ENCODE data around the gene MYLK.

DNA sequence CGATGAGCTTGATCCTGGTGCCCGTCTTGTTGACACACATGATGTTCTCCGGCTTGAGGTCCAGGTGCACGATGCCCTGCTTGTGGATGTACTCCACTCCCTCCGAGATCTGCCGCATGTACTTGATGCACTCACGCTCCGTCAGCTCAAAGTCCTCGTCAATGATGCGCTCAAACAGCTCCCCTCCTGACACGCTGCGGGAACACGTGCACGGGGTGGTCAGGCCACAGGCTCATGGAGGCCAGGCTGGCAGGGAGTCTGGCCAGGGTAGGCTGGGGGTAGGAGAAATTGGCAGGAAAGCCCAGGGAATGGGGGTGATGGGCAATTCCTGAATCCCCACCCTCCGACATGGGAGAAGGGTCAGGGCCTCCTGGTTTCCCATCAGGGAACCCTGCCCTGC is 243.8 kb downstream of the MYLK start:
- TF ChIP-seq, protein P1, sequence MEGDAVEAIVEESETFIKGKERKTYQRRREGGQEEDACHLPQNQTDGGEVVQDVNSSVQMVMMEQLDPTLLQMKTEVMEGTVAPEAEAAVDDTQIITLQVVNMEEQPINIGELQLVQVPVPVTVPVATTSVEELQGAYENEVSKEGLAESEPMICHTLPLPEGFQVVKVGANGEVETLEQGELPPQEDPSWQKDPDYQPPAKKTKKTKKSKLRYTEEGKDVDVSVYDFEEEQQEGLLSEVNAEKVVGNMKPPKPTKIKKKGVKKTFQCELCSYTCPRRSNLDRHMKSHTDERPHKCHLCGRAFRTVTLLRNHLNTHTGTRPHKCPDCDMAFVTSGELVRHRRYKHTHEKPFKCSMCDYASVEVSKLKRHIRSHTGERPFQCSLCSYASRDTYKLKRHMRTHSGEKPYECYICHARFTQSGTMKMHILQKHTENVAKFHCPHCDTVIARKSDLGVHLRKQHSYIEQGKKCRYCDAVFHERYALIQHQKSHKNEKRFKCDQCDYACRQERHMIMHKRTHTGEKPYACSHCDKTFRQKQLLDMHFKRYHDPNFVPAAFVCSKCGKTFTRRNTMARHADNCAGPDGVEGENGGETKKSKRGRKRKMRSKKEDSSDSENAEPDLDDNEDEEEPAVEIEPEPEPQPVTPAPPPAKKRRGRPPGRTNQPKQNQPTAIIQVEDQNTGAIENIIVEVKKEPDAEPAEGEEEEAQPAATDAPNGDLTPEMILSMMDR (IDR thresholded peaks at IDR 0.05), result no peak
- no peak for TF ChIP-seq POLR2A (IDR thresholded peaks at IDR 0.05)
